Putamen (tissue), 1 donor: ENCODE measurements around the gene SLC22A4.

Experiments
- DNase-seq: peaks from one replicate; pipeline ENCODE4 v3.0.0-alpha.2; 2016; ENCODE audit warnings: low spot score

Gene SLC22A4

DNA sequence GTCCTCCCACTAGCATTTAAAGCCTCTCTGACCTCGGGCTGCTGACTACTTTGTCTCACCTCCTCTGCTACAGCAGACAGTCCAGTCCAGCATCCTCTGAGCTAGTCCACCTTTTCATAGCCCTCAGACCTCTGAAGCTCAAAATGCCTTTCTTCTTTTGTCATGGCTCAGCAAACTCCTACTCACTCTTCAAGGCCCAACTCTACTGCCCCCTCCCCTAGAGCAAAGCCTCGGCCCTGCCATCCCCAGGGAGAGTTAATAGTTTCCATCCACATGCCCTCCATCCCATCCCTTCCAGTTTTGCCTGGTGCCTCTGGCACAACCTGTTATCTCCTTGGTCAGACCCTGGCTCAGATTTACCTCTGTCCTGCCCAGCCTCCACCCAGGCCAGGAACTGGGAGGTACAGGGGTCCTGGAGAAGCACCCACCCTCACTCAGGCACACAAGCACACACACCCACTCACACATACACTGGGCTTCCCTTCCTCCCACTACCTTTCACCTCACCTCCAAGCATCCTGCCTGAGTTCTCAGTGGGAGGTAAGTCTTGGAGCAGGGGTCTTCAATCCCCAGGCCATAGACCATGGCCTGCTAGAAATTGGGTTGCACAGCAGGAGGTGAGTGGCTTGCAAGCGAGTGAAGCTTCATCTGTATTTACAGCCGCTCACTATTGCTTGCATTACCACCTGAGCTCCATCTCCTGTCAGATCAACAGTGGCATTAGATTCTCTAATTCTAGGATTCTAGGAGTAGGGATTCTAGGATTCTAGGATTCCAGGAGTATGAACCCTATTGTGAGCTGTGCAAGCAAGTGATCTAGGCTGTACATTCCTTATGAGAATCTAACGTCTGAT, 18.6 kb upstream of the SLC22A4 start:
- DNase-seq = no peak

DNA sequence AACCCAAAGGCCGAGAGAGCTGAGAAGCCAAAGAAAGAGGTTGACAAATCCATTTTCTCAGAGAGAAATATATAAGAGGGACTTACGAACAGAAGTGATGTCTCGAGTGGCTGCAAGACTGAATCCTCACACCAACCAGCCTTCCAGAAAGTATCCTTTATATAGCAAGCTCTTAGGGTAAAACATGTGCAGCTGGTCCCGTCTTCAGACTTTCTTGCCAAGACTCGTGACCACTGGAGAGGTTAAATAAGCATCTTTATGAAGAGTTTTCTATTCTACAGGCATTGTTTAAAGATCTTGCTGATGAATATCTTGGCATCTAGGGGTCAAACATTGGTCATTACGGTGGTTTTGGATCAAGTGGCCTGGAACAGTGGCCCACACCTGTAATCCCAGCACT, 16.9 kb upstream of the SLC22A4 start:
- no peak for DNase-seq

DNA sequence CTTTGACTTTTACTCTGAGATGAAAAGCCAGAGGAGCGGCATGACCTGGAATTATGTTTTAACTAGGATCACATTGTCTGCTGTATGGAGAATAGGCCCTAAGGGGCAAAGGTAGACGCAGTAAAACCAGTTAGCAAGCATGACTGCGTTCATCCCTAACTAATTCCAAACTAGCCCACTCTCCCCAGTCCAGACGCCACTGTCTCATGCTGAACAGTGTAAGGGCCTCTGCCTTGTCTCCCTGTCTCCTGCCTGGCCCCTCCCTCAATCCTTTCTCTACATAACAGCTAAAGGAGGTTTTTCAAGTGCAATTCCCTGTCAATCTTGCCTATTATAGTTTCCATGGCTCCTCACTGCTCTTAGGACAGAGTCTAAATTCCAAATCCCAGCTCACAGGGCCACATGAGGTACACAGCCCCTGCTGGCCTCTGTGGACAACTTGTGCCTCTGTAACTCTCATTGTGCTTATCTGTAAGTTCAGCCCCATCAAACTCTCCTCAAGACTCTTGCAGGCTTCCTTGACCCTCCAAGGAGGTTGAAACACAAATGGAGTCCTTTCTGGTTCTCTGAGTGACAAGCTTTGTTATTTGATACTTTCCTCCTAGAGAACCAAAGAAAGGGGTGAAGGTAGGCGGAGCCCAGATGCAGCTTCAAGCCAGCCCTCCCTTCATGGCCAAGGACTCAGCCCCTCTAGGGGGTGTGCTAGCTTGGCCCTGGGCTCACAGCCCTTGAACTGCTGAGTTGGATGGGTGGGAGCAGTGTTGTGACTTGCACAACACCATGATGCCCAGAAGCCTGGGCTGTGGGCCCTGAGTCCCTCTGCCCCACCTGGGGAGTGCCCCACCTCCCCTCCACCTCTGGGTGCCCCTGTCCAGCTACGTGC, 16.0 kb upstream of the SLC22A4 start:
- no peak for DNase-seq

GRCh38 chr5:132279801-132280200, 14.4 kb upstream of the SLC22A4 start:
- DNase-seq = no peak

DNA sequence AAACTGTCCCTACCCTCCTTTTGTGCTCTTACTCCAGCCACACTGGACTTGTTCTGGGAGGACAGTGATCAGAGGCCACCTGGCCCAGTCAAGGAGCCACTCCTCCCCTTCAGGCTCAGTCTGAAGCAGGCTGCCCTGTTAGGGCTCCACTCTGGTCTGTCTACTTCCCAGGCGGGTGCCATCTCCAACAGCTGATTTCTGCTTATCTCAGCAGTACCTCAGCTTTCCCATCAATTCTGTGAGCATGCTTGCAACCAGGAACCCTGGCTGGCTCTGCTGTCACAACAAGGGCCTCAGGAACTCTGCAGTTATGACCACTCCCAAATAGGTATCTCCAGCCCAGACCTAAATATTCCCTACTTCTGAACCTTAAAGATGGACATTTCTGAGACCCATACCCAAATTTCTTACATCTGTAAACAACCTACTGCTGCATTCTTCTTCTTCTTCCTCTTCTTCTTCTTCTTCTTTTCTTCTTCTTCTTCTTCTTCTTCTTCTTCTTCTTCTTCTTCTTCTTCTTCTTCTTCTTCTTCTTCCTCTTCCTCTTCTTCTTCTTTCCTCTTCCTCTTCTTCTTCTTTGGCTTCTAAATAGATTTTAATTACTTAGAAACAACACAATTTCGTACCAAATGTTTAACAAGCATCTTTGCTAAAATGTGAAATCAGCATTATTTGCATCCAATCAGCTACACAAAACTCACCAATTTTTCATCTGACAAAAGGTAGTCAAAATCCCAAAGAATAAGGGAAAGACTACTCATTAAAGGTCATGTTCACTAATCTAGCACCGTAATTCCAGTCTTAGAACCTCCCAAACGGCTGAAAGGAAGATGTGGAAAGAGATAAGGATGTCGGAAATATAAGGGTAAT, 13.6 kb upstream of the SLC22A4 start:
- DNase-seq = no peak

- DNase-seq = no peak
Measured at GRCh38 chr5:132281856-132282614, 12.2 kb upstream of the SLC22A4 start.

DNA sequence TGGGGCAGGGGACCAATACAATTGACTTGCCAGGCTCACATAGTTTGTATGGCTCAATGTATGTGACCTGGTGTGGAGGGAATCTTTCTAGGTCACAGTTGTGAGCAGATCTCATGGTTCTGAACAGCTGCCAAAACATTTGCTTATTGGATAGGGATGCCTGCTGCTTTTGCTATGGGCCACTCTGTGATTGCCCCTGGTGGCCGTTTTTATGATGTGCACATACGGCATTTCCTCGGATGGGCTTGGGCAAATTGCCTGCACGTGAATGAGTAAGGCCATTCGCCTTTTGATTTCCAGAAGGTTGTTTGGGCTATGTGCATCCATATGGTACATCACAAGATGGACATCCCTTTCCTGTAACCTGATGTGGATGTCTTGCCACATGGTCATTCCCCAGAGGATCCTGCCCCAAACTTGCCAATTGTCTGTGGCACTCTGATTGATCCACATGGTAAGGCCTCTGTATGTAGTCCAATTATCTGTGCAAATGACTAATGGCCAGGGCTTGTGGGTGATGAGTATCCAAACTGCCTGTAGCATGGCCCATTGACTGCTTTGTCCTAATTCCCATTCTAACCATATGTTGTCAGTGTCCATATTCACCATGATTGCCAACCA, 10.7 kb upstream of the SLC22A4 start:
- DNase-seq = no peak

DNA sequence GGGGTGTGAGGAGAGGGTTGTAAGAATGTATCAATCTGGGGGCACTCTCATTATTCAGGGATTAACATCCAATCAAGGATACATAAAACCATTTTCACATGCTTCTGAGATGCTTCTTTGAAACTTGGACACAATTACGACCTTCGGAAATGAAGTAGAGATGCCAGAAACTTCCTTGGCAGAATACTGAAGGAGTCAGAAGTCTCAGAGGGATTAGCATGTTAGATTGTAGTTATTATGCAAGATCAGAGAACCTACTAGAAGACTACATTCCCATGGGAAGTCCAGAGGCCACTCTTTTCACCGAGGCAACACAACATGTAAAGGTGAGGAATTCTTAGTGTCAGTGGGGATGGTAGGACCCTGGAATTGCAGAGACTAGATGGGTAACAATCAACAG, 5.1 kb upstream of the SLC22A4 start:
- no peak for DNase-seq

GRCh38 chr5:132291026-132291425, 3.2 kb upstream of the SLC22A4 start:
- no peak for DNase-seq

GRCh38 chr5:132293066-132293991, 865 bp upstream of the SLC22A4 start:
- DNase-seq = peak; percentile 73

DNA sequence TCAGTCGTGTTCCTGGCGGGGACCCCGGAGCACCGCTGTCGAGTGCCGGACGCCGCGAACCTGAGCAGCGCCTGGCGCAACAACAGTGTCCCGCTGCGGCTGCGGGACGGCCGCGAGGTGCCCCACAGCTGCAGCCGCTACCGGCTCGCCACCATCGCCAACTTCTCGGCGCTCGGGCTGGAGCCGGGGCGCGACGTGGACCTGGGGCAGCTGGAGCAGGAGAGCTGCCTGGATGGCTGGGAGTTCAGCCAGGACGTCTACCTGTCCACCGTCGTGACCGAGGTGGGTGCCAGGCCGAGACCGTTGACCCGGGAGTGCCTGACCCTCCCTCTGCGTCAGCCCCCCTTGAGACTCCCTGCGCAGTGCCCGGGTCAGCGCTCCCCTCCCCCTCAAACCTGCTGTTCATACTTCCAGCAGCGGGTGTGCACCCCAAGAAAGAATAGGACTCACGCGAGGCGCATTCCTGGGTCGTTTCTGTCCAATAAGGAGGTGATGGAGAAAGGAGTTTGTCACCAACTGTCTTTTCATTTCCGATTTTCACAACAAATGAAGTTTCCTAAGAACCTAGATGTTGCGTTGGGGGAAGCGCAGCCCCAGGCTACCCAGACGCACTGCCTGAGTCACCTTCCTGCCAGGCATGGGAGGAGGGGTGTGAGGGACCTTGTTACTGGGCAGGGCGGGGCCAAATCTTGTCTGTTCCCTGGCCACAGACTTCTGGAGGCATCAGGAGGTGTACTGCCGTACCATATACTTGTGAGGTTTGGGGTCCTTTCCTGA, 722 bp downstream of the SLC22A4 start:
- no peak for DNase-seq

GRCh38 chr5:132295505-132296411, 1.6 kb downstream of the SLC22A4 start:
- no peak for DNase-seq

DNA sequence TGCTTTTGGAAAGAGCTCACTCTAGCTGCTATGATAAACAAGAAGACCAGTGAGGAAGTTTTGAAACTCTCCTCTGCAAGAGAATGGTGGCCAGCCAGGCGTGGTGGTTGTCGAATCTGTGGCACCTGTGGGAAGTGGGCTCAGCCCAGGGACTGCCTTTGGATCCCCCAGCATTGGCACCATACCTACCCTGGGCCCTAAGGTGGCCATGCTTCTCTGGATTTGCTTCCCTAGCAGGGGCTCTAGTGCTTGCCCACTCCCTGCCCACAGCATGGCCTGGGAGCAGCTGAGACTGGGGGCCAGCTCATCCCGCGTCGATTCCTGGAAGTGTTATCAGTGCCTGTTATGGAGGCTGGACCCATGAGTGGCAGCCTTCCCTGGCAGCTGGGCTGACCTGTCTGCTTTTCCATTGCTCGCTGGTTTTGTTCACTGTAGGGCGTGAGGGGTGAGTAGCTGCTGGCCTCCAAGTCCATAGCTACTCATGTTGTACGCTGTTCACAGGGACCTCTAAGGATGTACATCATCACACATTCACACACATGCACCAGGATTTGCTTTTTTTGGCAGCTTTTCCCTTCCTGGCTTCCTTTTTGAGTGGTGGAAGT, 2.3 kb downstream of the SLC22A4 start:
- no peak for DNase-seq

- DNase-seq = no peak
Measured at GRCh38 chr5:132297211-132297940, 3.2 kb downstream of the SLC22A4 start.

DNA sequence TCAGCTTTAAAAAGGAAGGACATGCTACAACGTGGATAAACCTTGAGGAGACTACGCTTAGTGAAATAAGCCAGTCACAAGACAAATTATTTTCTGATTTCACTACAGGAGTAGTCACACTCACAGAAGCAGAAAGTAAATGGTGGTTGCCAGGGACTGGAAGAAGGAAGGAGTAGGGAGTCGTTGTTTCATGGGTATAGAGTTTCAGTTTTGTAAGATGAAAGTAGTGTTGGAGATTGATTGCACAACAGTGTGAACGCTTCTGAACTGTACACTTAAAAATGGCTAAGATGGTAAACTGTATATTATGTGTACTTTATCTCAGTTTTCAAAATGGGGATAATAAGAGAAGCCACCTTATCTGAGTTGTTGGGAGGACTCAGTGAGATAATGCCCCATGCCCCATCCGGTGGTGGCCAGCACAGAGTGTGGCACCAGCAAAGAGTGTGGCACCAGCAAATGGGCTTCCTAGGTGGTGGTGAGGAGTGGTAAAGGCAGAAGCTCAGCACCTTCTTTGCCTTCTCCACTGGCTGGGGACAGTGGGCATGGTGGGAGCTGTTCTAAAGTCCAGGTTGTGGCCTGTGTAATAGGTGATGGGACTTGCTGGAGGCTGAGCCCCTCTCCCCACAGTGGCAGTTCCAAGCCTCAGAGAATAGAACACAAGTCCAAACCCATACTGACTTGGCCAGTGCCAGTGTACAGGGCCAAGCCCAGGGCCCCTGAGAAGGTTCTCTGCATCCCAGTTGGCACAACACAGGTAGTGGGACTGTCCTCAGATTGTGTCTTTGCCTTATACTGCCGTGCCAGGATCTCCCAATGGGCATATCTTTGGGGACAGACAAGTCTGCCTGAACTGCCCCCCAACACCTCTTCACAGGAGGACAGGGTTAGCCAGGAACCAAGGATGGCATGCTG, 4.4 kb downstream of the SLC22A4 start:
- no peak for DNase-seq

DNA sequence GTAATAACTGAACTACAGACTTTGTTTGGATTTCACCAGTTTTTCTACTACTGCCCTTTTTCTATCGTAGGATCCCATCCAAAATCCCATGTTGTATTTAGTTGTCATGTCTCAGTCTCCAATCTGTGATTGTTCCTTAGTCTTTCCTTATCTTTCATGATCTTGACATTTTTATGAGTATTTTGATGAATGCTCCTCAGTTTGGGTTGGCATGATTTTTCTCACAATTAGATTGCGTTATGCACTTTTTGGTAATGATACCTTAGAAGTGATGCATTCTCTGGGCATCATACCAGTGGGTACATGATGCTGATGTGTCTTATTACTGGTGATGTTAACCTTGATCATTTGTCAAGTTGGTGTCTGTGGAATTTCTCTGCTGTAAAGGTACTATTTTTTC, 5.7 kb downstream of the SLC22A4 start:
- no peak for DNase-seq
